Renal cortex interstitium (tissue), 11 donors: ENCODE results near the gene ZNFX1. TPM values are rescaled to one million over a fixed set of nuclear protein-coding genes. Genes with fewer than 3 reads are reported as not detected.
"Not testable (repeated sequence)": the region's sequence is repeated elsewhere in the genome, so short reads cannot be mapped to it uniquely, and the experiment has no call there.

Experiments used
- DNase-seq, 11 donors: peaks; one replicate each; pipeline ENCODE4 v3.0.0-alpha.2; 2013; ENCODE audit warnings: low read depth in 9 of 11, low spot score in 4 of 11; ENCODE audit errors: extremely low read depth in 1 of 11
- polyA plus RNA-seq, 3 donors: library from polyadenylated mRNA; unstranded; fragments of 120-200 nt; gene quantifications; one replicate each; pipeline ENCODE4 v1.2.1, GENCODE V29; 2013; ENCODE audit not compliant: insufficient read length in 3 of 3

Gene ZNFX1
- polyA plus RNA-seq, 3 donors = 14.4 to 17.1 (median 16.0) TPM

DNA sequence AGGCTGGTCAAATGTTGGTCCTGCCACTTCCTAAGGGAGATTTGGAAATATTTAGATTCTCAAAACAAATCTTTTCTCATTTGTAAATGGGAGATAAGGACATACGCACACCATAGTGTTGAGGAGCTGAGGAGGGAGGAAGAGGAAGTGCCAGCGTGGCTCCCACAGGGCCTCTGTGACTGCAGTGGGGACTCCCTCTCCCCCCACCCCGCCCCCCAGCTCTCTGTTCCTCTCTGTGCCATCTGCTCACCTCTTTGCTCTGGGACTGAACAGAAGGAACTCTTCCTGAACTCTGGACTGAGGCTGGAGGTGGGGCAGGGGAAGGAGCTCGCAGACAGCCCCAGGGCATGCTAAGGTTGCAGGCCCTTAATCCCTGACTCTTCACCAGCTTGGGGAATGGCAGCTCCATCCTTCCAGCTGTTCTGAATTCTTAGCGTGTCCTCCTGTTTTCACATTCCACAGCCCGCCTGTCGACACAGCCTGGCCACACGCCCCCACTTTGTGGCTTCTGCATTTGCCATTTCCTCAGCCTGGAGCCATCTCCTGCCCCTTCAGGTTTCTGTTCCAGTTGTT, 47.2 kb downstream of the ZNFX1 start:
- no peak for DNase-seq

DNA sequence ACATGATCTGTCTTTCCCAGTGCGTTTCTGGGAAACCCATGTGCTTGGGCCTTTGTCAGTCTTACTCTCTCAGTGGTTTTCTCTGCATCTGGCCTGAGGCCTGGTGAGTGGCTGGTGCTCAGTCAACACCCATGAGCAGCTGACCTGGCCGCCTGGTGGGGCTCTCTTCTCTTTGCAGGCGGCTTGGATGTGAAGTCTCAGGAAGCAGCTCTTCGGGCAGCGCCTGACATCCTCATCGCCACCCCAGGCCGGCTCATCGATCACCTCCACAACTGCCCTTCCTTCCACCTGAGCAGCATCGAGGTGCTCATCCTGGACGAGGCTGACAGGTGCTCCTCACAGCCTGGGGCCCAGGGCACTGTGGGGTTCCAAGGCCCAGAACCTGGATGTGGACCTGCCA, 47.8 kb downstream of the ZNFX1 start:
- DNase-seq = no peak

- no peak for DNase-seq
Observed at GRCh38 chr20:49229381-49229780, 48.5 kb downstream of the ZNFX1 start.

- DNase-seq = no peak
Observed at GRCh38 chr20:49228676-49229075, 49.2 kb downstream of the ZNFX1 start.

DNA sequence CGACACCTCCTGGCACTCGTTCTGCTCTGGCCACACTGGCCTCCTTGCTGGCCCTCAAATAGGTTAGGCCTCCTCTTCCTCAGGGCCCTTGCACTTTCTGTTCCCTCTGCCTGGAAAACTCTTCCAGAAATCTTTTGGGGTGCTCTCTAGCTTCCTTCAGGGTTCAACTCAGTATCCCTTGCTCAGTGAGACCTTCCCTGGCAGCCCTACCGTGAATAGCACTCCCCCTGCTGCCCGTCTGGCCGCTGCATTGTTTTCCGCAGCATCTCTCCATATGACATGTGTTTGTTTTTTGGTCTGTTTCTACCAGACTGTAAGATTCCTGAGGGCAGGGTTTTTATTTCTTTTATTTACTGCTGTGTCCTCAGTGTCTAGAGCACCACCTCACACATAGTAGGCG, 52.0 kb downstream of the ZNFX1 start:
- DNase-seq = no peak

- no peak for DNase-seq
Observed at GRCh38 chr20:49219924-49220831, 57.7 kb downstream of the ZNFX1 start.

DNA sequence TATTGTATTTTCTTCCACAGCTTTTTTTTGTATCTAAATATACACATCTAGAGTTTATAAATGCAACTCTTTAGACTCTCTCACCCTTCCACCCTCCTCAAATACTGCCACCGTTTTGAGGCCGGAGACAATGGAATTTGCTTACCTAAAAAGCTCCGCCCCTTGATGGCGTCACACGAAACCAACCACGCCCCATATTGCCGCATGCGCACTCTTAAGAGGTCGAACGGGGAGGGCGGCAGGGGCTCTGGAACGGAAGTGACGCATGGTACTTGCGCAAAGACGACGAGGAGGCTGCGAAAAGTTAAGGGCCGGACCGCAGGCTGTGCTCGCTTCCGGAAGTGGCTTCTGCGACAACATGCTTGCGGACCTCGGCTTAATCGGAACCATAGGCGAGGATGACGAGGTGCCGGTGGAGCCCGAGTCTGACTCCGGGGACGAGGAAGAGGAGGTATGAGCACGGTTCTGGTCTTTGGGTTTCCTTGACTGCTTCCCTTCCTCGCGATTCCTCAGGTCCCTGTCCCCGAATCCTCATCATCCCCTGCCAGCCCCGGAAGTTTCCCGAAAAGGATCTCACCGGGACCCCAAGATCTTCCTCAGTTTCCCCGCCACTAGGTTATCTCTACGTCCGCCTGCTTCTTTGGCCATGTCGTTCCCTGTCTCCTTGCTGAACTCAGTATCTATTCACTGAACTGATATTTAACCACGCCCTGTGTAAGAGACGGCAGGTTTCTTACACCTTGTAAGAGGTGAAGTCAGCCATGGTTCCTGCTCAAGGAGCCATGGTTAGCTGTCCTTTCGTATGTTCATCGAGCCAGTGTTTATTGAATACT, 58.5 kb downstream of the ZNFX1 start, which contains the start of gene DDX27:
Gene DDX27, plus strand, starts transcription at position 326 of the 833 bp plus-strand sequence. Its CDS starts 33 bp downstream, at position 359.
- peak; percentile 98 to 100 (median 99) for DNase-seq

- not testable (repeated sequence) for DNase-seq
Observed at GRCh38 chr20:49218739-49219090, 59.1 kb downstream of the ZNFX1 start.

DNA sequence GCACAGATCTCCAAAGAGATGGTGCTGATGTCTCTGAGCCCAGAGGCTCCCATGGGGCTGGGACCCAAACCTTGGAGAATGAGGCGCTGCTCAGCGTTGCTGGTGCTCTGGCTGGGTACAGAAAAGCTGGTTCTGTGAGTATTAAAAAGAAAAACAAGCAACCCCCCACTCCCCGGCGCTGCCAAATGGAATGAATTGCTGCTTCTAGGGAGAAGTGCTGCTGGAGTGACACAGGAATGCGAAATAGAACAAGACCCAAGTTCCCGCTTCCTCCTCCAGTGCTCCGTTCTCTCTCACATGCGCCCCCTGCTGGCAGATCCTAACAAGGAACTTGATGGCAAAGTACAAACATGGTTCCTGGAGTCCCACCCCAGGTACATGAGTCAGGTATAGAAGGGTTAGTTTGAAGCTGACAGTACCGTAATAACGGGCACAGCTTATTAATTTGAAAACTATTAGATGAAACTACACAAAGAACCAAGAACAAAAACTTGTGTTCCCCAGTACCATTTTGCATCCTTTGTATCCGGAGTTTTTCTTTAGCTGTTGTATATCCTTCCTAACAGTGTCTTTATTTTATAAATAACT, 60.8 kb downstream of the ZNFX1 start:
- peak; percentile 80 to 93 (median 90) for DNase-seq

- no peak for DNase-seq
Observed at GRCh38 chr20:49215232-49215631, 62.6 kb downstream of the ZNFX1 start.

DNA sequence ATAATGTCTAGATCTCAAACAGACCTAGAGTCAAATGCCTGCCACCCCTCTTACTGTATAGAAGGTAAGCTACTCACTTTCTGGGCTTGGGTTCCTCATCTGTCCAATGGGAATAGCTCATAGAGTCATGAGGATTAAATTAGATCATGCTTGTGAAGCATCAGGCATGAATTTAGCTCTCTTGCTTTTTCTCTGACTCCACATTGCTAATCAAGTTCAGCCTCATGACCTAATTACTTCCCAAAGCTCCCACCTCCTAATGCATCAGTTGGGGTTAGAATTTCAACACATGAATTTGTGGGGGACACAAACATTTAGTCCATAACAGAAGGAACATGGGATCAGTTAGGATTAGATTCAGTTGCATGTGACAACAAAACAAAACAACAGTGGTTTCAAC, 63.3 kb downstream of the ZNFX1 start:
- DNase-seq = no peak

DNA sequence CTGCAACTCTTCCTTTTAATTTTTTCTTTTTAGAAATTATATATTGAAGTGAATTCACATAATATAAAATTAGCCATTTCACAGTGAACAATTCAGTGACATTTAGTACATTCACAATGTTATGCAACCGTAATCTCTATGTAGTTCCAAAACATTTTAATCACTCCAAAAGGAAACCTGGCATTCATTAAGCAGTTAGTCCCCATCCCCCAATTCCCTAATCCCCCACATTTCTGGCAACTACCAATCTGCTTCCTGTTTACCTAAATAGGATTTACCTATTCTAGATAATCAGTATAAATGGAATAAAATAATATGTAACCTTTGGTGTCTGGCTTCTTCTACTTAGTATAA, 67.1 kb downstream of the ZNFX1 start:
- no peak for DNase-seq

DNA sequence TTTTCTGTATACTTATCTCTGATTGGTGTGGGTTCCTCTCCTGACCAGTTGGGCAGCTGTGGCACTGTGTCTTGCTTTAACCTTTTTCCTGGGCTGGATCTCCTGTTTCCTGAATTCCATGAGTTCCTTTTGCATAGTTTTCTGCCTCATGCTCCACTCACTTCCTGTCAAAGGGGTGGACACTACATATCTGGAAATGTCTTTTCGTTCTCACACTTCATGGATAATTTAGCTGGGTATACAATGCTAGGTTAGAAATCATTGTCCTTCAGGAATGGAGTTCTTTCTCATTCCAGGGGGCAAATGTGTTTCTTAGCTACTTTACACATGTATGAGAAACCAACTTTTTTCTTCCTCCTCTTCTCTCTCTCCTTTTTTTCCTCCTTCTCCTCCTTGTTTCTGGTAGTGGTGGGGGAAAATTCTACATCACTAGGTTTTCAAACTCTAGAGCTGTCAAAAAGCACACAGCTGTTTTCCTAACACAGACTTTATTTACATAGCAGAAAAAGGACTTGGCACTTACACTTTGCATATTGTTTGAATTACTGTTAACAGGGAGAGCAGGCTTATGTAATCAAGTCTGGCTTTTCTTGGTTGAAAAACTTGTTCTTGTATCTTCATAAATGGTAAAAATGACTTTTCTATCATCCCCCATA, 67.6 kb downstream of the ZNFX1 start:
- DNase-seq = no peak

GRCh38 chr20:49207076-49207475, 70.8 kb downstream of the ZNFX1 start:
- no peak for DNase-seq

DNA sequence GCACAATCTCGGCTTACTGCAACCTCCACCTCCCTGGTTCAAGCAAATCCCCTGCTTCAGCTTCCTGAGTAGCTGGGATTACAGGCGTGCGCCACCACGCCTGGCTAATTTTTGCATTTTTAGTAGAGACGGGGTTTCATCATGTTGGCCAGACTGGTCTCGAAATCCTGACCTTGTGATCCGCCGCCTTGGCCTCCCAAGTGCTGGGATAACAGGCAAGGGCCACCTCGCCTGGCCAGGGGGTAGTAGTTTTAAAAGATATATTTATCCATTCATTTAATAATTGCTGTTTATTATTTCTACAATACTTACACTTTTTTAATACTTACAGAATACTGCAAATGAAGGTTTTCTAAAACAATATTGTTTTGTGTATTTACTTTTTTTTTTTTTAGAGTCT, 74.1 kb downstream of the ZNFX1 start:
- no peak for DNase-seq

GRCh38 chr20:49203011-49203410, 74.8 kb downstream of the ZNFX1 start:
- no peak for DNase-seq

DNA sequence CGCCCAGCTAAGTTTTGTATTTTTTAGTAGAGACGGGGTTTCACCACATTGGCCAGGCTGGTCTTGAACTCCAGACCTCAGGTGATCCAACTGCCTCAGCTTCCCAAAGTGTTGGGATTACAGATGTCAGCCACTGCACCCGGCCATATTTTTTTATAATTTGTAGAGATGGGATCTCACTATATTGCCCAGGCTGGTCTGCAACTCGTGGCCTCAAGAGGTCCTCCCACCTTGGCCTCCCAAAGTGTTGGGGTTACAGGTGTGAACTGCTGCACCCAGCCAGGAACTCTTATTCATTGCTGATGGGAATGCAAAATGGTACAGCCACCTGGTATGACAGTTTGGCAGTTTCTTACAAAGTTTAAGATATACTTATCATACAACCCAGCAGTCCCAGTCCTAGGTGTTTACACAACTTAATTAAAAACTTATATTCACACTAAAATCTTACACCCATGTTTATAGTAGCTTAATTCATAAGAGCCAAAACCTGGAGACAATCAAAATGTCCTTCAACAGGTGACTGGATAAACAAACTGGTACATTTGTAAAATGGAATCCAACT, 78.0 kb downstream of the ZNFX1 start:
- no peak for DNase-seq

GRCh38 chr20:49192944-49193518, 84.8 kb downstream of the ZNFX1 start:
- DNase-seq = not testable (repeated sequence)
